HepG2 (cell line): Measurements from ENCODE around the gene ADAM19. TPM values are rescaled to one million over a fixed set of nuclear protein-coding genes. Genes with fewer than 3 reads are reported as not detected.

Experiments used
- ATAC-seq: fragments of 200-7000 bp; cut with Tn5 transposase; 3 replicates; pipeline ENCODE4 v1.9.1; 2020; ENCODE audit warnings: mild to moderate bottlenecking, moderate library complexity
- BruUV-seq: library from RNA; stranded (reverse); fragments of 400-500 nt; replicated peaks from 2 replicates; lab custom pipeline; 2021; lab: Mats Ljungman, UMichigan
- CTCF ChIA-PET: fragments of 300-600 bp; formaldehyde crosslinking; extraction: SDS; loops from one replicate; lab custom pipeline; 2021; ENCODE audit warnings: low total read pairs, inconsistent platforms, low intra/inter-chr PET ratio; lab: Yijun Ruan, JAX
- POLR2A ChIA-PET: fragments of 350-600 bp; sonication (Branson Sonifier 250); formaldehyde crosslinking; loops from one replicate; lab custom pipeline; 2020; ENCODE audit warnings: antibody characterized with exemption, inconsistent platforms; lab: Yijun Ruan, JAX
- DNase-seq: peaks from one replicate; pipeline ENCODE4 v3.0.0-alpha.2; 2015; ENCODE audit warnings: low spot score
- FAIRE-seq: peaks from 3 replicates; lab custom pipeline; 2011; peaks lifted over from hg19 to GRCh38; lab: Jason Lieb, UNC
- H2AFZ ChIP-seq: one replicate; pipeline ENCODE4 v1.6.1; 2011; ENCODE audit warnings: low read length, inconsistent platforms
- H3K27ac ChIP-seq: fragments of 300-600 bp; 3 replicates; pipeline ENCODE4 v1.8.0; 2011; ENCODE audit warnings: mixed run types, mild to moderate bottlenecking, mixed read lengths, low read length, inconsistent platforms; ENCODE audit not compliant: insufficient read depth; ENCODE audit errors: extremely low read length
- H3K27me3 ChIP-seq, 2 experiments: fragments of 200-600 bp in 1 of 2; 2 replicates in 1 of 2; 3 replicates in 1 of 2; pipeline versions ENCODE4 v1.6.0 to v1.8.0; 2011; ENCODE audit warnings: low read length in 2 of 2, mild to moderate bottlenecking in 2 of 2, moderate library complexity in 2 of 2, inconsistent platforms in 1 of 2; ENCODE audit not compliant: insufficient read depth in 2 of 2, control insufficient read depth in 1 of 2
- H3K36me3 ChIP-seq, 2 experiments: fragments of 200-600 bp in 1 of 2; replicated peaks in 1 of 2; 2 replicates in 1 of 2; 3 replicates in 1 of 2; pipeline versions ENCODE4 v1.5.1 to v1.8.0; 2011; ENCODE audit warnings: low read length in 2 of 2, inconsistent platforms in 1 of 2; ENCODE audit not compliant: insufficient read depth in 2 of 2, control insufficient read depth in 1 of 2
- H3K4me1 ChIP-seq: 2 replicates; pipeline ENCODE4 v1.5.1; 2012; ENCODE audit warnings: low read length, inconsistent platforms; ENCODE audit not compliant: insufficient read depth
- H3K4me2 ChIP-seq: 2 replicates; pipeline ENCODE4 v1.6.0; 2011; ENCODE audit warnings: low read depth, low read length, inconsistent platforms
- H3K4me3 ChIP-seq, 3 experiments: fragments of 200-600 bp in 1 of 3; sonication (generic), shearing (Covaris generic) in 1 of 3; replicated peaks in 1 of 3; 2 replicates each; pipeline ENCODE4 v1.5.1; 2011 to 2016; ENCODE audit warnings: low read length in 3 of 3, inconsistent platforms in 2 of 3, low read depth in 2 of 3, mild to moderate bottlenecking in 2 of 3, control low read depth in 1 of 3, mixed read lengths in 1 of 3; ENCODE audit not compliant: insufficient read depth in 1 of 3
- H3K79me2 ChIP-seq: one replicate; pipeline ENCODE4 v1.6.1; 2011; ENCODE audit warnings: low read length, inconsistent platforms; ENCODE audit not compliant: insufficient read depth
- H3K9ac ChIP-seq: 2 replicates; pipeline ENCODE4 v1.6.0; 2011; ENCODE audit warnings: mild to moderate bottlenecking, low read depth, low read length, inconsistent platforms; ENCODE audit not compliant: insufficient read depth
- H3K9me3 ChIP-seq: 2 replicates; pipeline ENCODE4 v1.5.1; 2012; ENCODE audit warnings: mild to moderate bottlenecking, low read length
- H4K20me1 ChIP-seq: 2 replicates; pipeline ENCODE4 v1.6.0; 2011; ENCODE audit warnings: inconsistent platforms, mild to moderate bottlenecking, low read length, moderate library complexity; ENCODE audit not compliant: insufficient read depth
- FIP1L1 ChIP-seq: fragments of 200-400 bp; formaldehyde crosslinking; IDR thresholded peaks from 2 replicates; pipeline ENCODE4 v1.6.1; 2018; ENCODE audit warnings: low read depth, mild to moderate bottlenecking, low read length, moderate library complexity, borderline replicate concordance; ENCODE audit not compliant: insufficient read depth
- FOSL1 ChIP-seq: sonication (generic); formaldehyde crosslinking; IDR thresholded peaks from 2 replicates; pipeline ENCODE4 v1.9.0; 2021; ENCODE audit warnings: missing genetic modification reagents, borderline replicate concordance
- HBP1 ChIP-seq: IDR thresholded peaks from 2 replicates; pipeline ENCODE4 v1.6.1; 2016; ENCODE audit warnings: low read depth, control low read depth
- TCF12 ChIP-seq, 2 experiments: fragments of 450-650 bp in 1 of 2; sonication (generic) in 1 of 2; formaldehyde crosslinking in 1 of 2; IDR thresholded peaks; 2 replicates each; pipeline versions ENCODE4 v1.6.1 to v1.8.0; 2017 to 2022; ENCODE audit warnings: antibody characterized with exemption in 1 of 2, mild to moderate bottlenecking in 1 of 2, missing genetic modification reagents in 1 of 2, moderate library complexity in 1 of 2
- THAP9 ChIP-seq: sonication (generic); formaldehyde crosslinking; IDR thresholded peaks from 2 replicates; pipeline ENCODE4; 2020; ENCODE audit warnings: missing genetic modification reagents, mild to moderate bottlenecking, borderline replicate concordance
- ZBTB7B ChIP-seq: sonication (generic); formaldehyde crosslinking; IDR thresholded peaks from 2 replicates; pipeline ENCODE4 v1.4.0; 2020; ENCODE audit warnings: missing genetic modification reagents
- ZNF138 ChIP-seq: sonication (generic); formaldehyde crosslinking; IDR thresholded peaks from 2 replicates; pipeline ENCODE4 v1.5.0; 2020; ENCODE audit warnings: mild to moderate bottlenecking, low read depth, missing genetic modification reagents
- ZNF331 ChIP-seq: sonication (generic); formaldehyde crosslinking; IDR thresholded peaks from 2 replicates; pipeline ENCODE4 v1.4.0; 2020; ENCODE audit warnings: missing genetic modification reagents
- ZNF441 ChIP-seq: sonication (generic); formaldehyde crosslinking; IDR thresholded peaks from 2 replicates; pipeline ENCODE4 v1.7.0; 2021; ENCODE audit warnings: missing genetic modification reagents, borderline replicate concordance
- ZNF547 ChIP-seq: sonication (generic); formaldehyde crosslinking; IDR thresholded peaks from 2 replicates; pipeline ENCODE4 v1.5.1; 2020; ENCODE audit warnings: mild to moderate bottlenecking, missing genetic modification reagents
- ZNF776 ChIP-seq: sonication (generic); formaldehyde crosslinking; IDR thresholded peaks from 2 replicates; pipeline ENCODE4 v1.4.0; 2020; ENCODE audit warnings: mild to moderate bottlenecking, missing genetic modification reagents
- WGBS: methylation state at CpG from one replicate; pipeline ENCODE4 v1.1.6; 2017; ENCODE audit warnings: low lambda C conversion rate; 5-methylcytosine and 5-hydroxymethylcytosine counted together
- in situ Hi-C: cut with HindIII; loops from 2 replicates; pipeline ENCODE4 v1.10.0; 2017; ENCODE audit warnings: low pct_unique_long_range_greater_than_20kb; ENCODE audit not compliant: extremely low pct_ligation_motif_present
- intact Hi-C: fragments of 100-400 bp; cut with micrococcal nuclease; formaldehyde crosslinking; loops from one replicate; pipeline ENCODE4 v1.10.0; 2022; ENCODE audit not compliant: unreplicated experiment
- polyA plus RNA-seq, 8 experiments: library from polyadenylated mRNA; depleted of rRNA in 3 of 8; stranded (reverse) in 7 of 8; unstranded in 1 of 8; fragments of >200 nt; fragmentation: Illumina TruSeq in 4 of 8; extraction: Trizol in 4 of 8; gene quantifications; 2 replicates each; pipeline versions ENCODE4 v1.2.1 to v1.2.3, GENCODE V29; 2011 to 2016; ENCODE audit warnings: low read depth in 4 of 8, missing spikeins in 1 of 8, mixed read lengths in 1 of 8; ENCODE audit not compliant: insufficient read depth in 1 of 8
- total RNA-seq, 5 experiments: library from RNA; depleted of rRNA; stranded (reverse); fragments of >200 nt; fragmentation: Illumina TruSeq; extraction: Trizol; gene quantifications; 2 replicates each; pipeline ENCODE4 v1.2.3, GENCODE V29; 2016; ENCODE audit warnings: low read depth in 1 of 5
- TF ChIP-seq, protein P1 (sequence below): IDR thresholded peaks from 2 replicates; pipeline ENCODE4 v1.6.1; 2012; ENCODE audit warnings: low read depth, low read length, improper control_type of control experiment
- TF ChIP-seq, protein P2 (sequence below): sonication (generic); formaldehyde crosslinking; IDR thresholded peaks from 2 replicates; pipeline ENCODE4 v1.4.0; 2020; ENCODE audit warnings: mild to moderate bottlenecking, missing genetic modification reagents

The ADAM19 gene
- total and polyA plus RNA-seq, 2 of the 13 experiments (the other 11 are each of a cell fraction or from before 2014, with no cell fraction given) = 0.38 to 0.74 TPM

- H3K9ac ChIP-seq = no peak overlapping the region
- no peak overlapping the region for H3K27ac ChIP-seq
- H3K36me3 ChIP-seq = no peaks in the 10 kb centered on the region
- DNase-seq = no peak
- CTCF ChIA-PET = no interaction called here
- H3K27me3 ChIP-seq = 0 out of 5 replicates have a peak, but pooled peaks cover 0 to 6% of the 10 kb centered on the region in 2 experiments
- WGBS = 0% methylated on average over 2 of the region's 2 CpGs
- no TSS peak for BruUV-seq
- no peak overlapping the region for H3K4me2 ChIP-seq
- H3K79me2 ChIP-seq = no peaks in the 10 kb centered on the region
- H3K4me1 ChIP-seq = no peaks in the 10 kb centered on the region
- H4K20me1 ChIP-seq = no peaks in the 10 kb centered on the region
- intact Hi-C loops = no loop called here
- no peak overlapping the region for H2AFZ ChIP-seq
- no peak overlapping the region for H3K4me3 ChIP-seq
- POLR2A ChIA-PET = no interaction called here
- ATAC-seq = no peak
- no peak for FAIRE-seq
- H3K9me3 ChIP-seq = no peaks in the 10 kb centered on the region
- in situ Hi-C loops = no loop called here
- TF ChIP-seq, protein P1, sequence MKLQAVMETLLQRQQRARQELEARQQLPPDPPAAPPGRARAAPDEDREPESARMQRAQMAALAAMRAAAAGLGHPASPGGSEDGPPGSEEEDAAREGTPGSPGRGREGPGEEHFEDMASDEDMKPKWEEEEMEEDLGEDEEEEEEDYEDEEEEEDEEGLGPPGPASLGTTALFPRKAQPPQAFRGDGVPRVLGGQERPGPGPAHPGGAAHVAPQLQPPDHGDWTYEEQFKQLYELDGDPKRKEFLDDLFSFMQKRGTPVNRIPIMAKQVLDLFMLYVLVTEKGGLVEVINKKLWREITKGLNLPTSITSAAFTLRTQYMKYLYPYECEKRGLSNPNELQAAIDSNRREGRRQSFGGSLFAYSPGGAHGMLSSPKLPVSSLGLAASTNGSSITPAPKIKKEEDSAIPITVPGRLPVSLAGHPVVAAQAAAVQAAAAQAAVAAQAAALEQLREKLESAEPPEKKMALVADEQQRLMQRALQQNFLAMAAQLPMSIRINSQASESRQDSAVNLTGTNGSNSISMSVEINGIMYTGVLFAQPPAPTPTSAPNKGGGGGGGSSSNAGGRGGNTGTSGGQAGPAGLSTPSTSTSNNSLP = no peak
- no peak for TF ChIP-seq ZNF331 (CRISPR knock-in tag)
- TF ChIP-seq ZNF441 = no peak
- no peak for TF ChIP-seq THAP9 (CRISPR knock-in tag)
- TF ChIP-seq ZNF138 (CRISPR knock-in tag) = no peak
- no peak for TF ChIP-seq ZBTB7B
- no peak for TF ChIP-seq FIP1L1
- no peak for TF ChIP-seq TCF12 (IDR thresholded peaks at IDR 0.05)
- TF ChIP-seq TCF12 (CRISPR knock-in tag; IDR thresholded peaks at IDR 0.05) = no peak
- no peak for TF ChIP-seq FOSL1 (CRISPR knock-in tag)
- TF ChIP-seq HBP1 (CRISPR knock-in tag) = no peak
- TF ChIP-seq ZNF547 = no peak
- TF ChIP-seq, protein P2, sequence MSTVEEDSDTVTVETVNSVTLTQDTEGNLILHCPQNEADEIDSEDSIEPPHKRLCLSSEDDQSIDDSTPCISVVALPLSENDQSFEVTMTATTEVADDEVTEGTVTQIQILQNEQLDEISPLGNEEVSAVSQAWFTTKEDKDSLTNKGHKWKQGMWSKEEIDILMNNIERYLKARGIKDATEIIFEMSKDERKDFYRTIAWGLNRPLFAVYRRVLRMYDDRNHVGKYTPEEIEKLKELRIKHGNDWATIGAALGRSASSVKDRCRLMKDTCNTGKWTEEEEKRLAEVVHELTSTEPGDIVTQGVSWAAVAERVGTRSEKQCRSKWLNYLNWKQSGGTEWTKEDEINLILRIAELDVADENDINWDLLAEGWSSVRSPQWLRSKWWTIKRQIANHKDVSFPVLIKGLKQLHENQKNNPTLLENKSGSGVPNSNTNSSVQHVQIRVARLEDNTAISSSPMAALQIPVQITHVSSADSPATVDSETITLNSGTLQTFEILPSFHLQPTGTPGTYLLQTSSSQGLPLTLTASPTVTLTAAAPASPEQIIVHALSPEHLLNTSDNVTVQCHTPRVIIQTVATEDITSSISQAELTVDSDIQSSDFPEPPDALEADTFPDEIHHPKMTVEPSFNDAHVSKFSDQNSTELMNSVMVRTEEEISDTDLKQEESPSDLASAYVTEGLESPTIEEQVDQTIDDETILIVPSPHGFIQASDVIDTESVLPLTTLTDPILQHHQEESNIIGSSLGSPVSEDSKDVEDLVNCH (CRISPR knock-in tag) = no peak
- no peak for TF ChIP-seq ZNF776 (CRISPR knock-in tag)
These were observed 19.3 kb upstream of the ADAM19 start for GRCh38 chr5:157594675-157595459.
